HepG2 (cell line): ENCODE data around the gene OSBPL10. TPM values are rescaled to one million over a fixed set of nuclear protein-coding genes. Genes with fewer than 3 reads are reported as not detected.

Experiments
- ATAC-seq: fragments of 200-7000 bp; cut with Tn5 transposase; 3 replicates; pipeline ENCODE4 v1.9.1; 2020; ENCODE audit warnings: mild to moderate bottlenecking, moderate library complexity
- BruUV-seq: library from RNA; stranded (reverse); fragments of 400-500 nt; replicated peaks from 2 replicates; lab custom pipeline; 2021; lab: Mats Ljungman, UMichigan
- CTCF ChIA-PET: fragments of 300-600 bp; formaldehyde crosslinking; extraction: SDS; loops from one replicate; lab custom pipeline; 2021; ENCODE audit warnings: low total read pairs, inconsistent platforms, low intra/inter-chr PET ratio; lab: Yijun Ruan, JAX
- POLR2A ChIA-PET: fragments of 350-600 bp; sonication (Branson Sonifier 250); formaldehyde crosslinking; loops from one replicate; lab custom pipeline; 2020; ENCODE audit warnings: antibody characterized with exemption, inconsistent platforms; lab: Yijun Ruan, JAX
- DNase-seq: peaks from one replicate; pipeline ENCODE4 v3.0.0-alpha.2; 2015; ENCODE audit warnings: low spot score
- FAIRE-seq: peaks from 3 replicates; lab custom pipeline; 2011; peaks lifted over from hg19 to GRCh38; lab: Jason Lieb, UNC
- H2AFZ ChIP-seq: one replicate; pipeline ENCODE4 v1.6.1; 2011; ENCODE audit warnings: low read length, inconsistent platforms
- H3K27ac ChIP-seq: fragments of 300-600 bp; 3 replicates; pipeline ENCODE4 v1.8.0; 2011; ENCODE audit warnings: mixed run types, mild to moderate bottlenecking, mixed read lengths, low read length, inconsistent platforms; ENCODE audit not compliant: insufficient read depth; ENCODE audit errors: extremely low read length
- H3K27me3 ChIP-seq, 2 experiments: fragments of 200-600 bp in 1 of 2; 2 replicates in 1 of 2; 3 replicates in 1 of 2; pipeline versions ENCODE4 v1.6.0 to v1.8.0; 2011; ENCODE audit warnings: low read length in 2 of 2, mild to moderate bottlenecking in 2 of 2, moderate library complexity in 2 of 2, inconsistent platforms in 1 of 2; ENCODE audit not compliant: insufficient read depth in 2 of 2, control insufficient read depth in 1 of 2
- H3K36me3 ChIP-seq, 2 experiments: fragments of 200-600 bp in 1 of 2; replicated peaks in 1 of 2; 2 replicates in 1 of 2; 3 replicates in 1 of 2; pipeline versions ENCODE4 v1.5.1 to v1.8.0; 2011; ENCODE audit warnings: low read length in 2 of 2, inconsistent platforms in 1 of 2; ENCODE audit not compliant: insufficient read depth in 2 of 2, control insufficient read depth in 1 of 2
- H3K4me1 ChIP-seq: 2 replicates; pipeline ENCODE4 v1.5.1; 2012; ENCODE audit warnings: low read length, inconsistent platforms; ENCODE audit not compliant: insufficient read depth
- H3K4me2 ChIP-seq: 2 replicates; pipeline ENCODE4 v1.6.0; 2011; ENCODE audit warnings: low read depth, low read length, inconsistent platforms
- H3K4me3 ChIP-seq, 3 experiments: fragments of 200-600 bp in 1 of 3; sonication (generic), shearing (Covaris generic) in 1 of 3; replicated peaks in 1 of 3; 2 replicates each; pipeline ENCODE4 v1.5.1; 2011 to 2016; ENCODE audit warnings: low read length in 3 of 3, inconsistent platforms in 2 of 3, low read depth in 2 of 3, mild to moderate bottlenecking in 2 of 3, control low read depth in 1 of 3, mixed read lengths in 1 of 3; ENCODE audit not compliant: insufficient read depth in 1 of 3
- H3K79me2 ChIP-seq: one replicate; pipeline ENCODE4 v1.6.1; 2011; ENCODE audit warnings: low read length, inconsistent platforms; ENCODE audit not compliant: insufficient read depth
- H3K9ac ChIP-seq: 2 replicates; pipeline ENCODE4 v1.6.0; 2011; ENCODE audit warnings: mild to moderate bottlenecking, low read depth, low read length, inconsistent platforms; ENCODE audit not compliant: insufficient read depth
- H3K9me3 ChIP-seq: 2 replicates; pipeline ENCODE4 v1.5.1; 2012; ENCODE audit warnings: mild to moderate bottlenecking, low read length
- H4K20me1 ChIP-seq: 2 replicates; pipeline ENCODE4 v1.6.0; 2011; ENCODE audit warnings: inconsistent platforms, mild to moderate bottlenecking, low read length, moderate library complexity; ENCODE audit not compliant: insufficient read depth
- ATF2 ChIP-seq: sonication (generic); formaldehyde crosslinking; IDR thresholded peaks from 2 replicates; pipeline ENCODE4 v1.4.0; 2020; ENCODE audit warnings: missing genetic modification reagents
- ETS1 ChIP-seq: sonication (generic); formaldehyde crosslinking; IDR thresholded peaks from 2 replicates; pipeline ENCODE4 v1.4.0; 2020; ENCODE audit warnings: missing genetic modification reagents
- GPN1 ChIP-seq: sonication (generic); formaldehyde crosslinking; IDR thresholded peaks from 2 replicates; pipeline ENCODE4 v1.5.1; 2020; ENCODE audit warnings: missing genetic modification reagents, borderline replicate concordance
- HDAC6 ChIP-seq: fragments of 200-600 bp; sonication (generic); IDR thresholded peaks from 2 replicates; pipeline ENCODE4 v1.7.0; 2017; ENCODE audit warnings: mild to moderate bottlenecking, antibody characterized with exemption, low read length, low read depth
- MEIS1 ChIP-seq: sonication (generic); formaldehyde crosslinking; IDR thresholded peaks from 2 replicates; pipeline ENCODE4 v1.9.0; 2021; ENCODE audit warnings: mild to moderate bottlenecking, missing genetic modification reagents, moderate library complexity, borderline replicate concordance
- MEIS2 ChIP-seq: sonication (generic); formaldehyde crosslinking; IDR thresholded peaks from 2 replicates; pipeline ENCODE4 v1.9.0; 2021; ENCODE audit warnings: mild to moderate bottlenecking, missing genetic modification reagents
- MLLT10 ChIP-seq: sonication (generic); formaldehyde crosslinking; IDR thresholded peaks from 2 replicates; pipeline ENCODE4 v1.4.0; 2020; ENCODE audit warnings: missing genetic modification reagents
- NRL ChIP-seq: sonication (generic); formaldehyde crosslinking; IDR thresholded peaks from 2 replicates; pipeline ENCODE4 v1.5.0; 2020; ENCODE audit warnings: missing genetic modification reagents, mild to moderate bottlenecking, moderate library complexity, borderline replicate concordance
- PRDM10 ChIP-seq: sonication (generic); formaldehyde crosslinking; IDR thresholded peaks from 2 replicates; pipeline ENCODE4 v1.4.0; 2020; ENCODE audit warnings: low read depth, missing genetic modification reagents
- RFXANK ChIP-seq: IDR thresholded peaks from 2 replicates; pipeline ENCODE4 v1.6.1; 2016
- TEAD2 ChIP-seq: sonication (generic); formaldehyde crosslinking; IDR thresholded peaks from 2 replicates; pipeline ENCODE4 v1.9.0; 2021; ENCODE audit warnings: missing genetic modification reagents
- ZFX ChIP-seq: sonication (generic); formaldehyde crosslinking; IDR thresholded peaks from 2 replicates; pipeline ENCODE4 v1.4.0; 2020; ENCODE audit warnings: mild to moderate bottlenecking, low read depth, missing genetic modification reagents, moderate library complexity
- ZGPAT ChIP-seq: IDR thresholded peaks from 2 replicates; pipeline ENCODE4 v1.6.1; 2016; ENCODE audit warnings: mild to moderate bottlenecking
- ZKSCAN8 ChIP-seq: IDR thresholded peaks from 2 replicates; pipeline ENCODE4 v1.6.1; 2016; ENCODE audit warnings: borderline replicate concordance, missing genetic modification reagents, missing compliant biosample characterization
- ZMYM2 ChIP-seq: sonication (generic); formaldehyde crosslinking; IDR thresholded peaks from 2 replicates; pipeline ENCODE4 v1.8.0; 2022; ENCODE audit warnings: mild to moderate bottlenecking, missing genetic modification reagents
- ZNF205 ChIP-seq: IDR thresholded peaks from 2 replicates; pipeline ENCODE4 v1.6.1; 2018; ENCODE audit warnings: missing biosample characterization, missing genetic modification reagents
- ZNF468 ChIP-seq: sonication (generic); formaldehyde crosslinking; IDR thresholded peaks from 2 replicates; pipeline ENCODE4 v1.8.0; 2022; ENCODE audit warnings: mild to moderate bottlenecking, moderate library complexity, missing genetic modification reagents
- ZNF644 ChIP-seq: IDR thresholded peaks from 2 replicates; pipeline ENCODE4 v1.6.1; 2016; ENCODE audit warnings: low read depth
- WGBS: methylation state at CpG from one replicate; pipeline ENCODE4 v1.1.6; 2017; ENCODE audit warnings: low lambda C conversion rate; 5-methylcytosine and 5-hydroxymethylcytosine counted together
- in situ Hi-C: cut with HindIII; loops from 2 replicates; pipeline ENCODE4 v1.10.0; 2017; ENCODE audit warnings: low pct_unique_long_range_greater_than_20kb; ENCODE audit not compliant: extremely low pct_ligation_motif_present
- intact Hi-C: fragments of 100-400 bp; cut with micrococcal nuclease; formaldehyde crosslinking; loops from one replicate; pipeline ENCODE4 v1.10.0; 2022; ENCODE audit not compliant: unreplicated experiment
- polyA plus RNA-seq, 8 experiments: library from polyadenylated mRNA; depleted of rRNA in 3 of 8; stranded (reverse) in 7 of 8; unstranded in 1 of 8; fragments of >200 nt; fragmentation: Illumina TruSeq in 4 of 8; extraction: Trizol in 4 of 8; gene quantifications; 2 replicates each; pipeline versions ENCODE4 v1.2.1 to v1.2.3, GENCODE V29; 2011 to 2016; ENCODE audit warnings: low read depth in 4 of 8, missing spikeins in 1 of 8, mixed read lengths in 1 of 8; ENCODE audit not compliant: insufficient read depth in 1 of 8
- total RNA-seq, 5 experiments: library from RNA; depleted of rRNA; stranded (reverse); fragments of >200 nt; fragmentation: Illumina TruSeq; extraction: Trizol; gene quantifications; 2 replicates each; pipeline ENCODE4 v1.2.3, GENCODE V29; 2016; ENCODE audit warnings: low read depth in 1 of 5

Gene OSBPL10
- total and polyA plus RNA-seq, 2 of the 13 experiments (the other 11 are each of a cell fraction or from before 2014, with no cell fraction given) = 10.3 to 28.6 TPM

GRCh38 chr3:31862666-31863279 is 118.3 kb downstream of the OSBPL10 start:
- H3K4me1 ChIP-seq = peaks cover 17% of the 10 kb centered on the region
- in situ Hi-C loops (no loop called here), intact Hi-C loops (no loop called here)
- POLR2A ChIA-PET = no interaction called here
- no peak for ATAC-seq
- H3K4me2 ChIP-seq = no peak overlapping the region
- no peaks in the 10 kb centered on the region for H4K20me1 ChIP-seq
- no peak overlapping the region for H2AFZ ChIP-seq
- no peak for DNase-seq
- H3K9me3 ChIP-seq = no peaks in the 10 kb centered on the region
- BruUV-seq = no TSS peak
- H3K27ac ChIP-seq = no peak overlapping the region
- no peaks in the 10 kb centered on the region for H3K79me2 ChIP-seq
- CTCF ChIA-PET = no interaction called here
- H3K4me3 ChIP-seq = no peak overlapping the region
- peaks cover 3 to 11% of the 10 kb centered on the region in 2 experiments; a peak in 4 of 5 replicates for H3K36me3 ChIP-seq
- no peak for FAIRE-seq
- no peak overlapping the region for H3K9ac ChIP-seq
- WGBS = 100% methylated on average over 2 of the region's 2 CpGs
- no peaks in the 10 kb centered on the region for H3K27me3 ChIP-seq
- TF ChIP-seq PRDM10 (CRISPR knock-in tag) = no peak
- TF ChIP-seq MEIS1 = no peak
- no peak for TF ChIP-seq ETS1 (CRISPR knock-in tag)
- no peak for TF ChIP-seq GPN1 (CRISPR knock-in tag)
- TF ChIP-seq ZNF205 (CRISPR knock-in tag) = no peak
- TF ChIP-seq HDAC6 = no peak
- no peak for TF ChIP-seq MEIS2 (CRISPR knock-in tag)
- TF ChIP-seq ZNF468 = no peak
- TF ChIP-seq TEAD2 (CRISPR knock-in tag) = no peak
- no peak for TF ChIP-seq ZMYM2 (CRISPR knock-in tag)
- no peak for TF ChIP-seq ZGPAT (CRISPR knock-in tag)
- TF ChIP-seq ZNF644 (CRISPR knock-in tag) = no peak
- TF ChIP-seq RFXANK = no peak
- no peak for TF ChIP-seq ZFX (CRISPR knock-in tag)
- no peak for TF ChIP-seq NRL
- TF ChIP-seq ZKSCAN8 = no peak
- TF ChIP-seq MLLT10 (CRISPR knock-in tag) = no peak
- no peak for TF ChIP-seq ATF2 (CRISPR knock-in tag)
